ENCODE measurements around the gene AGAP1.

- TF ChIP-seq CTCF (IDR thresholded peaks at IDR 0.05) (no peak), POLR2A (IDR thresholded peaks at IDR 0.05) (no peak)
These were observed 627.7 kb downstream of the AGAP1 start for GRCh38 chr2:236121546-236121945.

Data from heart left ventricle (tissue), 13 donors.